Duodenal mucosa (tissue), 2 donors: Measurements from ENCODE around the gene EXOC1L.

Experiments
- H3K27ac ChIP-seq: one replicate; pipeline ENCODE4 v1.7.0; 2013; ENCODE audit warnings: low read depth, low read length
- H3K27me3 ChIP-seq, 2 donors: one replicate each; pipeline ENCODE4 v1.7.0; 2013; ENCODE audit warnings: low read length in 2 of 2, control low read depth in 1 of 2; ENCODE audit not compliant: insufficient read depth in 2 of 2, control insufficient read depth in 1 of 2
- H3K36me3 ChIP-seq, 2 donors: one replicate each; pipeline ENCODE4 v1.7.0; 2013; ENCODE audit warnings: low read length in 2 of 2, control low read depth in 1 of 2; ENCODE audit not compliant: insufficient read depth in 2 of 2, control insufficient read depth in 1 of 2
- H3K4me1 ChIP-seq, 2 donors: one replicate each; pipeline ENCODE4 v1.7.0; 2013; ENCODE audit warnings: low read length in 2 of 2, control low read depth in 1 of 2; ENCODE audit not compliant: insufficient read depth in 2 of 2, control insufficient read depth in 1 of 2
- H3K4me3 ChIP-seq, 2 donors: one replicate each; pipeline ENCODE4 v1.7.0; 2013; ENCODE audit warnings: low read length in 2 of 2, low read depth in 1 of 2
- H3K9ac ChIP-seq, 2 donors: one replicate each; pipeline ENCODE4 v1.7.0; 2013; ENCODE audit warnings: low read length in 2 of 2, low read depth in 1 of 2
- H3K9me3 ChIP-seq, 2 donors: one replicate each; pipeline ENCODE4 v1.7.0; 2013; ENCODE audit warnings: low read length in 2 of 2, control low read depth in 1 of 2; ENCODE audit not compliant: control insufficient read depth in 1 of 2

EXOC1L gene

GRCh38 chr4:55819634-55820033 is at the start of gene EXOC1L:
Gene EXOC1L, plus strand, starts transcription at chr4:55819790. Its CDS starts 237 bp downstream, at chr4:55820027.
- no peaks in the 10 kb centered on the region for H3K36me3 ChIP-seq
- no peak within 1 kb of the TSS for H3K27ac ChIP-seq
- H3K27me3 ChIP-seq: no peaks in the 10 kb centered on the region
- no peaks in the 10 kb centered on the region for H3K9me3 ChIP-seq
- H3K4me1 ChIP-seq: no peaks in the 10 kb centered on the region
- no peak within 1 kb of the TSS for H3K9ac ChIP-seq
- peak within 1 kb of the TSS in 1 of 2 donors; percentile 8 for H3K4me3 ChIP-seq

GRCh38 chr4:55770662-55771061 is 48.9 kb upstream of the EXOC1L start:
- no peaks in the 10 kb centered on the region for H3K36me3 ChIP-seq
- no peaks in the 10 kb centered on the region for H3K27me3 ChIP-seq
- H3K4me1 ChIP-seq: no peaks in the 10 kb centered on the region
- H3K9ac ChIP-seq: no peak overlapping the region
- no peak overlapping the region for H3K27ac ChIP-seq
- no peak overlapping the region for H3K4me3 ChIP-seq
- no peaks in the 10 kb centered on the region for H3K9me3 ChIP-seq

GRCh38 chr4:55781341-55781740 is 38.2 kb upstream of the EXOC1L start:
- Histone ChIP-seq H3K36me3 (no peaks in the 10 kb centered on the region), H3K4me1 (no peaks in the 10 kb centered on the region), H3K4me3 (no peak overlapping the region), H3K9ac (no peak overlapping the region), H3K27me3 (no peaks in the 10 kb centered on the region), H3K27ac (no peak overlapping the region), H3K9me3 (no peaks in the 10 kb centered on the region)

GRCh38 chr4:55781812-55782211 is 37.8 kb upstream of the EXOC1L start:
- Histone ChIP-seq H3K4me1 (no peaks in the 10 kb centered on the region), H3K27me3 (no peaks in the 10 kb centered on the region), H3K4me3 (no peak overlapping the region), H3K27ac (no peak overlapping the region), H3K36me3 (no peaks in the 10 kb centered on the region), H3K9ac (no peak overlapping the region), H3K9me3 (no peaks in the 10 kb centered on the region)

- no peak overlapping the region for H3K27ac ChIP-seq
- no peak overlapping the region for H3K4me3 ChIP-seq
- H3K4me1 ChIP-seq: no peaks in the 10 kb centered on the region
- no peaks in the 10 kb centered on the region for H3K27me3 ChIP-seq
- no peaks in the 10 kb centered on the region for H3K36me3 ChIP-seq
- H3K9ac ChIP-seq: no peak overlapping the region
- no peaks in the 10 kb centered on the region for H3K9me3 ChIP-seq
Observed at GRCh38 chr4:55783584-55783983, 36.0 kb upstream of the EXOC1L start.

- no peaks in the 10 kb centered on the region for H3K4me1 ChIP-seq
- no peaks in the 10 kb centered on the region for H3K9me3 ChIP-seq
- no peak overlapping the region for H3K4me3 ChIP-seq
- H3K9ac ChIP-seq: no peak overlapping the region
- H3K36me3 ChIP-seq: no peaks in the 10 kb centered on the region
- no peaks in the 10 kb centered on the region for H3K27me3 ChIP-seq
- no peak overlapping the region for H3K27ac ChIP-seq
Observed at GRCh38 chr4:55784747-55785146, 34.8 kb upstream of the EXOC1L start.

- no peak overlapping the region for H3K27ac ChIP-seq
- H3K9me3 ChIP-seq: no peaks in the 10 kb centered on the region
- no peaks in the 10 kb centered on the region for H3K36me3 ChIP-seq
- H3K27me3 ChIP-seq: peaks cover 6 to 7% of the 10 kb centered on the region in 2 donors
- no peaks in the 10 kb centered on the region for H3K4me1 ChIP-seq
- no peak overlapping the region for H3K4me3 ChIP-seq
- no peak overlapping the region for H3K9ac ChIP-seq
Observed at GRCh38 chr4:55791666-55792065, 27.9 kb upstream of the EXOC1L start.

GRCh38 chr4:55793479-55793878 is 26.1 kb upstream of the EXOC1L start:
- no peaks in the 10 kb centered on the region for H3K36me3 ChIP-seq
- no peaks in the 10 kb centered on the region for H3K4me1 ChIP-seq
- no peaks in the 10 kb centered on the region for H3K9me3 ChIP-seq
- peak overlapping the region in 1 of 2 donors; percentile 16 for H3K4me3 ChIP-seq
- H3K27me3 ChIP-seq: peaks cover 6 to 7% of the 10 kb centered on the region in 2 donors
- no peak overlapping the region for H3K27ac ChIP-seq
- H3K9ac ChIP-seq: no peak overlapping the region

GRCh38 chr4:55794053-55794452 is 25.5 kb upstream of the EXOC1L start:
- no peak overlapping the region for H3K4me3 ChIP-seq
- H3K36me3 ChIP-seq: no peaks in the 10 kb centered on the region
- H3K9me3 ChIP-seq: no peaks in the 10 kb centered on the region
- H3K9ac ChIP-seq: no peak overlapping the region
- peaks cover 6 to 7% of the 10 kb centered on the region in 2 donors for H3K27me3 ChIP-seq
- H3K27ac ChIP-seq: no peak overlapping the region
- H3K4me1 ChIP-seq: no peaks in the 10 kb centered on the region

GRCh38 chr4:55795341-55795740 is 24.2 kb upstream of the EXOC1L start:
- Histone ChIP-seq H3K9ac (no peak overlapping the region), H3K27me3 (peaks cover 6 to 7% of the 10 kb centered on the region in 2 donors), H3K27ac (no peak overlapping the region), H3K4me3 (no peak overlapping the region), H3K9me3 (no peaks in the 10 kb centered on the region), H3K36me3 (no peaks in the 10 kb centered on the region), H3K4me1 (no peaks in the 10 kb centered on the region)

GRCh38 chr4:55801498-55801897 is 18.1 kb upstream of the EXOC1L start:
- no peak overlapping the region for H3K4me3 ChIP-seq
- no peaks in the 10 kb centered on the region for H3K9me3 ChIP-seq
- H3K27ac ChIP-seq: no peak overlapping the region

More at GRCh38 chr4:55801498-55801897, 18.1 kb upstream of the EXOC1L start:
- no peak overlapping the region for H3K9ac ChIP-seq
- H3K36me3 ChIP-seq: no peaks in the 10 kb centered on the region
- H3K27me3 ChIP-seq: no peaks in the 10 kb centered on the region
- no peaks in the 10 kb centered on the region for H3K4me1 ChIP-seq
